HG02938 (cell line): Measurements from ENCODE around the gene CYP2W1.

Experiments used
- ATAC-seq: cut with Tn5 transposase; IDR thresholded peaks from one replicate; pipeline ENCODE4 v1.9.1; 2021; ENCODE audit warnings: mild to moderate bottlenecking, moderate library complexity; ENCODE audit not compliant: unreplicated experiment

CYP2W1 gene

DNA sequence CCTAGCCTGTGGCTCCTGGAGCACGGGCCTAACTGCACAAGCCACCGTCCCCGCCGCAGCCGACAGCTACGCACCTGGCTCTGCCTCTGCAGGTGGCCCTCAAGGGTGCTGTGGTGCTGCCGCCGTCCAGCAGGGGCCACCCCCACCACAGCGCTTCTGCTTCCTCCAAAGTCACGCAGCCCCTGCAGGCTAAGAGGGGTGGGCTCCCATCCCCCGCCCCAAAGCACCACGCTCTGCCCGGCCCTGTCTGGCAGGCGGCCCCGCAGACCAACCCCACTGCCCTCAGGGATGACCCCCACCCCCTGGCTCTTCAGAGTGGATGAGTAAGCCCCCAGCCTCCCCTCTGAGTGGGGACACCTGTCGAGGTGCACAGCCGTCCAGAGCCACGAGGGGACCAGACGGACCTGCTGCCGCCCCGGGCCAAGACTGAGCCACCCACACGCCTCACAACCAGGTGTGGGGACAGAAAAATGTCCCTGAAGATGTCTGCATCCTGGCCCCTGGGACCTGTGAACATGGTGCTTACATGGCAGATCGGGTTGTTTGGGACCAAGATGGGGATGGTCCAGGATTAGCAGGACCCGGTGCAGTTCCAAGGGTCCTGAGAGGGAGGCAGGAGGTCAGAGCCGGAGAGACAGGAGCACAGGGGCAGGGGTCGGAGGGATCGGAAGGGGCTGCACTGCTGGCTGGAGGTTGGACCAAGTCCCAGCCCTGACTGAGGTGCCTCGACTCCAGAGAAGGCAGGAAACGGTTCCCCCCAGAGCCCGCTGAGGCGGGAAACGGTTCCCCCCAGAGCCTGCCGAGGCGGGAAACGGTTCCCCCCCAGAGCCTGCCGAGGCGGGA is 19.5 kb upstream of the CYP2W1 start:
- no peak for ATAC-seq

GRCh38 chr7:964401-965231 is 18.4 kb upstream of the CYP2W1 start:
- ATAC-seq: no peak

GRCh38 chr7:966291-967069 is 16.5 kb upstream of the CYP2W1 start:
- ATAC-seq: no peak

- no peak for ATAC-seq
Observed at GRCh38 chr7:967361-968082, 15.5 kb upstream of the CYP2W1 start.

GRCh38 chr7:968205-969105 is 14.5 kb upstream of the CYP2W1 start:
- no peak for ATAC-seq

DNA sequence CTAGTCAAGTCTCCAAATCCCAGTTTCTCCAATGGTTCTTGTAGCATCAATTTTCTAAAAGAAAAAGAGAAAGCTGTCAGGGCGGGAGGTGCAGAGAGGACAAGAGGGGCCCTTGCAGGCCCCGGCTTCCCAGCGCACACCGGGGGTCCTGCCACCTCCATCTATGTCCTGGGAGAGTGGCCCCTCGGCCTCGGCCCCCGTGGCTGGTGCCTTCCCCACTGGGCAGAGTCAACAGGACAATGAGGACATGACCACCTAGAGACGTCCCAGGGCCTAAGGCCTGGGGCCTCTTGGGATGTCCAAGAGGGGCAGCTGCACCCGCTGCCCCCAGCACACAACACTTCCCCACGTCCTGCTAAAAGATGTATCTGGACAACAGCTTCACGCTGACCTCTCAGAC is 13.6 kb upstream of the CYP2W1 start:
- no peak for ATAC-seq

DNA sequence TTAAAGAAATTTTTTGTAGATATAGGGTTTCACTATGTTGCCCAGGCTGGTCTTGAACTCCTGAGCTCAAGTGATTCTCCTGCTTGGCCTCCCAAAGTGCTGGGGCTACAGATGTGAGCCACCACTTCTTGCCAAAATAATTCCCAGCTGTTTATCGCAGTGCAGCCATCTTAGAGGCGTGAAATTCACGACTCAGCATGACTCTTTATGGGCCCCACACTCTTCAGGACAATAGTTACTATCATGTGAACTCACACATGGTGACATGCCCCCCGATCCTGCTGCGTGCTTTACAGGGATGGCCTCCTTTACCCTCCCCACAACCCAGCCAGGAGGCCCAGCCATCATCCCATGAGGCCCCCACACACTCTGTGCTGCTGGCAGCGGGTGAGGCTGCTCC is 12.2 kb upstream of the CYP2W1 start:
- no peak for ATAC-seq

GRCh38 chr7:972110-972509 is 10.9 kb upstream of the CYP2W1 start:
- ATAC-seq: no peak

GRCh38 chr7:972676-973309 is 10.2 kb upstream of the CYP2W1 start:
- no peak for ATAC-seq

- ATAC-seq: no peak
Observed at GRCh38 chr7:973312-973711, 9.7 kb upstream of the CYP2W1 start.

GRCh38 chr7:974172-974571 is 8.8 kb upstream of the CYP2W1 start:
- ATAC-seq: no peak

GRCh38 chr7:974820-975681 is 7.9 kb upstream of the CYP2W1 start, which contains the start of gene COX19:
COX19 (minus strand) TSS chr7:975549; CDS start chr7:975509, 40 bp downstream.
- ATAC-seq: peak; percentile 55

GRCh38 chr7:975702-976473 is 7.1 kb upstream of the CYP2W1 start:
- ATAC-seq: no peak

DNA sequence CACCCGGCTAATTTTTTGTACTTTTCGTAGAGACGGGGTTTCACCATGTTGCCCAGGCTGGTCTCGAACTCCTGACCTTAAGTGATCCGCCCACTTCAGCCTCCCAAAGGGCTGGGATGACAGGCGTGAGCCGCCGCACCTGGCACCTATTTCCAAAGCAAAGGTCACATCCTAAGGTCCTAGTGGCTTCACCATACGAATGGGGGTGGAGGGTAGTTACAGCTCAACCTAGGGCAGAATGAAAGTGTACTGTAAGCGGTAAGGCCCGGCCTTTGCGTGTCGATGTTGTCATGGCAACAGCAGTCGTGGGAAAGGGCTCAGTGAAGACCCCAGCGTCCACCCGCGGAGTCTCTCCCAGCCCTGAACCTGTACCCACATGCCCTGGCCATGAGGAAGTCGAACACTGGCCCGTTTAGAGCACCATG is 6.1 kb upstream of the CYP2W1 start:
- ATAC-seq: no peak

DNA sequence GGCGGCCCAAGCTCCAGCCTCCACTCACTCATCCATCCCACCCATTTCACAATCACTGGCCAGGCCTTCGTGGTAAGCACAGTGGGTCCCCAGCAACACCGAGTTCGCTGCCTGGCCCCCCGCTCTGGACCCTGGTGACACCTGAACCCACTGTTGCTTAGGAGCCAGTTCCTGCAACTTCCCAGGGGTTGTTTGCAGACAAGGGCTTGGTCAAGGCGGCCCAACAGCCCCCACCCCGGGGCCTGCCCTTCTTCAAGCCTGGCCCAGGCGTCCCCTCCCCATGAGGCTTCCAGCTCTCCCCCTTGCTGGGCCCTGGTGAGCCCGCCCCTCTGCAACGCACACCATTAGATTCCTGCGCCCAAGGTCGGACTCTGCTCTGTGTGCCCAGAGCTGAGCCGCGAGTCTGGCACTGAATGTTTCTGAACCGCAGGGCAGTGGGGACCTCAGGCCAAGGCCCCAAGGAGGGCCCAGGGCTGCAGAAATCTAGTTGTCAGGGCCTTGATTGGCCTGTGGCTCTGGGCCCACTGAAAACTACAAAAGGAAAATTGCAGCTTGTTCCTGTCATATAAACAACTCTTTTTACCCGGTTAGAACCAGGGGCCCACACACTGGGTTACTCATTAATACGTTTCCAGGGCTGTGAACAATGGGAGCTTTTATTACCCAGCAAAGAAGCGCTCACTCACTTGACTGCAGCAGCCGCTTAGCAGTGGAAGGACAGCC is 5.5 kb upstream of the CYP2W1 start:
- no peak for ATAC-seq

- ATAC-seq: no peak
Observed at GRCh38 chr7:978049-978346, 5.0 kb upstream of the CYP2W1 start.
